ENCODE data around the gene LY86.
A peak's percentile ranks its signal among the peaks of the same experiment; 100 is the strongest.

DNA sequence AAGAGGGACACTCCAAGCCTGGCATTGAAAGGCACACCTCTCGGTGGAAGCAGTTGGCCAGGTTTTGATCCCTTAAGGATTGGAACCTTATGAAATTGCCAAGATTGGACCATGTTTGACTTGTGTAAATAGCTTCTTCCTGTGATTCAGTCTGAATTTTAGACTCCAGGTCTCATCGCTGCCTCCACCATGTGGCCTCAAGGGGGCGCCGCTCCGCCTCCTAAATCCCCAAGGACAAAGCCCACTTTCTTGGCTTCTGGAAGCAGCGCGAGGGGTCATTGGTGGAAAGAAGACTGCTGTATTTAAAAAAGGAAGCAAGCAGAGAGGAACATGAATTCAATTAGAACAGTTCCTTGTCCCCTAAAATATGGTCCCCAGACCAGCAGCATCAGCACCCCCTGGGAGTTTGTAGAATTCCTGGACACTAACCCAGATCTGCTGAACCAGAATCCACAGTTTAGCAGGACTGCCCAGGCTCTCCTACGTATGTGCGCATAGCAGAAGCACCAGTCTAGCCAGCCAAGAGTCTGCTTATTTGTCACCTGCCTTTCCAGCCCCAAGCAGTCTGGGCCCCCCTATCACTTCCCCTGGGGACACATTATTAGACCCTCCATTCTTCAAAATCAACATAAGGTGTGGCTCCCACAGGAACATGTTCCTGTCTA, 108.5 kb downstream of the LY86 start:
- TF ChIP-seq, protein P1, sequence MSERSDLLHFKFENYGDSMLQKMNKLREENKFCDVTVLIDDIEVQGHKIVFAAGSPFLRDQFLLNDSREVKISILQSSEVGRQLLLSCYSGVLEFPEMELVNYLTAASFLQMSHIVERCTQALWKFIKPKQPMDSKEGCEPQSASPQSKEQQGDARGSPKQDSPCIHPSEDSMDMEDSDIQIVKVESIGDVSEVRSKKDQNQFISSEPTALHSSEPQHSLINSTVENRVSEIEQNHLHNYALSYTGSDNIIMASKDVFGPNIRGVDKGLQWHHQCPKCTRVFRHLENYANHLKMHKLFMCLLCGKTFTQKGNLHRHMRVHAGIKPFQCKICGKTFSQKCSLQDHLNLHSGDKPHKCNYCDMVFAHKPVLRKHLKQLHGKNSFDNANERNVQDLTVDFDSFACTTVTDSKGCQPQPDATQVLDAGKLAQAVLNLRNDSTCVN (CRISPR knock-in tag; IDR thresholded peaks at IDR 0.05), result no peak
- TF ChIP-seq ASH1L (IDR thresholded peaks at IDR 0.05; ENCODE audit: borderline replicate concordance, low read depth, partially characterized antibody) (no peak), TARDBP (IDR thresholded peaks at IDR 0.05) (no peak), GMEB1 (CRISPR knock-in tag; IDR thresholded peaks at IDR 0.05) (no peak), MYC (IDR thresholded peaks at IDR 0.05; ENCODE audit: low read depth, low read length) (0 out of 2 replicates have a peak, but pooled peaks have one; percentile 29), MYC (CRISPR knock-in tag; IDR thresholded peaks at IDR 0.05; ENCODE audit: borderline replicate concordance, low read depth) (no peak), CHD4 (IDR thresholded peaks at IDR 0.05; ENCODE audit: insufficient read depth, insufficient replicate concordance, low read depth, low read length, poor library complexity, severe bottlenecking) (no peak), ESRRA (IDR thresholded peaks at IDR 0.05; ENCODE audit: borderline replicate concordance, low read depth) (peak; percentile 61; the same call in 1 of the 2 replicates), RCOR1 (IDR thresholded peaks at IDR 0.05; ENCODE audit: borderline replicate concordance in 1 of 2, low read depth in 2 of 2, low read length in 2 of 2) (peak in 1 of 2 experiments; percentile 62; a peak in 1 of 4 replicates), NFE2L1 (tag; IDR thresholded peaks at IDR 0.05; ENCODE audit: borderline replicate concordance, low read depth) (no peak), KDM1A (IDR thresholded peaks at IDR 0.05) (no peak)
- TF ChIP-seq, protein P2, sequence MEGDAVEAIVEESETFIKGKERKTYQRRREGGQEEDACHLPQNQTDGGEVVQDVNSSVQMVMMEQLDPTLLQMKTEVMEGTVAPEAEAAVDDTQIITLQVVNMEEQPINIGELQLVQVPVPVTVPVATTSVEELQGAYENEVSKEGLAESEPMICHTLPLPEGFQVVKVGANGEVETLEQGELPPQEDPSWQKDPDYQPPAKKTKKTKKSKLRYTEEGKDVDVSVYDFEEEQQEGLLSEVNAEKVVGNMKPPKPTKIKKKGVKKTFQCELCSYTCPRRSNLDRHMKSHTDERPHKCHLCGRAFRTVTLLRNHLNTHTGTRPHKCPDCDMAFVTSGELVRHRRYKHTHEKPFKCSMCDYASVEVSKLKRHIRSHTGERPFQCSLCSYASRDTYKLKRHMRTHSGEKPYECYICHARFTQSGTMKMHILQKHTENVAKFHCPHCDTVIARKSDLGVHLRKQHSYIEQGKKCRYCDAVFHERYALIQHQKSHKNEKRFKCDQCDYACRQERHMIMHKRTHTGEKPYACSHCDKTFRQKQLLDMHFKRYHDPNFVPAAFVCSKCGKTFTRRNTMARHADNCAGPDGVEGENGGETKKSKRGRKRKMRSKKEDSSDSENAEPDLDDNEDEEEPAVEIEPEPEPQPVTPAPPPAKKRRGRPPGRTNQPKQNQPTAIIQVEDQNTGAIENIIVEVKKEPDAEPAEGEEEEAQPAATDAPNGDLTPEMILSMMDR (IDR thresholded peaks at IDR 0.05 in 2 of 3, conservative IDR thresholded peaks at IDR 0.05 in 1 of 3; ENCODE audit: insufficient read depth in 2 of 3, low read depth in 1 of 3, low read length in 3 of 3), result peak; percentile 90 to 99 (median 93)
